Stimulated activated CD4-positive, alpha-beta T cell treated with anti-CD3 and anti-CD28 coated beads, Interleukin-2, amount 100 ng/mL, for 24 hours (primary cell): ENCODE measurements around the gene FDX2.

Experiments
- DNase-seq, 2 donors: peaks; one replicate each; pipeline ENCODE4 v3.0.0-alpha.2; 2020

Gene FDX2

DNA sequence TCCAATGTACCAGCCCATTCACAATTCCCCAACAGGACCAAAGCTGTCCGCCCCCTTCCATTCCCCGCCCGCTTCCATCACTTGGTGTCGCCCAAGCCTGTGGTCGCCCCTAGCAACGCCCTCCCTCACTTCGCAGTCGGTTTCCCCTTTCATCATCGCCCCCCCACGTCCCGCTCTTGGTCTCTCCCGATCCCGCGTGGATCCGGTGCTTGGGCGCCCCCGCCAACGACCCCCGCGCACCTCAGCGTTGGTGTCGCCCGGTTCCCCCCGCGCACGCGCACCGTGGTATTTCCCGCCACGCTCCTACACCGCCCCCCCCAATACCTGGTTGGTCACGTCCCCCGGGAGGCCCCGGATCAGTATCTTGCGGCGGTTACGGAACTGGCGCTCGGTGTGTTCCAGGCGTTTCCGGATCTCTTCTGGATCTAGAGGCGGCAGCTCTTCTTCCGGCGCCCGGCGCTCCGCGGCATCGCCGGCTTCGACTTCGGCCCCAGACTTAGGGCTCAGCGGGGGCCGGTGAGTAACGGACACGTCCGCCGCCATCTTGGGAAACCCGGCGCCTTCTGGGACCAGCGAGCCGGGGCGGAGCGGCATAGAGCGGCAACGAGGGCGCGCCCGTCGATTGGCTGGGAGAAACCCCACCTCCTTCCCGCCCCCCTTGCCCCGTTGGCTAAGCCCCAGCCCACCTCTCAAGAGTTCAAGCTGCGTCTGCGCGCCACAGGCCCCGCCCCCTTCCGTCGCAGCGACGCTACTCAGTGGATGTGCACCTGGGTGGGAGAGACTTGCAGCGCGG is 17.3 kb upstream of the FDX2 start, which contains the start of gene RAVER1:
TSS of gene RAVER1 (minus strand) at position 565 of the 793 bp plus-strand sequence. CDS start at position 543, 22 bp downstream.
- DNase-seq, result peak; percentile 98 to 99

GRCh38 chr19:10332158-10332964 is 16.5 kb upstream of the FDX2 start:
- no peak for DNase-seq

GRCh38 chr19:10329555-10329954 is 13.7 kb upstream of the FDX2 start:
- no peak for DNase-seq

GRCh38 chr19:10328558-10329429 is 13.0 kb upstream of the FDX2 start:
- DNase-seq, result no peak

DNA sequence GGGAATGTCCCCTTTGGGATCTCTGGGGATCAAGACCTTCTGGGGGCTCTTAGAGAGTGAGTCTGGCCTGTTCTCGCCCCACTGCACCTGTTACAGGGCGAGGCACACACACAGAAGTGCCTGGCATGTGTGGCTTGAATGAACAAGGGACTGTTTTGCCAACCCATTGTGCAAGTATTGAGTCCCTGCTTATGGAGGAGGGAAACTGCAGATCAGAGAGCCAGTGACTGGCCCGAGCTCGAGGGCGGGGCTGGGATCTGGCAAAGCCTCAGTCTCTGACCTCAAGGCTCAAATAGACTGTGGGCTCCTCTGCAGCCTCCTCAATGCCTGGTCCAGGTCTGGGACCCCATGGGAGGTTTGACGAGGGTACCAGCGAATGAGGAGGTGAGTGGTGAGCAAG is 12.0 kb upstream of the FDX2 start:
- no peak for DNase-seq

DNA sequence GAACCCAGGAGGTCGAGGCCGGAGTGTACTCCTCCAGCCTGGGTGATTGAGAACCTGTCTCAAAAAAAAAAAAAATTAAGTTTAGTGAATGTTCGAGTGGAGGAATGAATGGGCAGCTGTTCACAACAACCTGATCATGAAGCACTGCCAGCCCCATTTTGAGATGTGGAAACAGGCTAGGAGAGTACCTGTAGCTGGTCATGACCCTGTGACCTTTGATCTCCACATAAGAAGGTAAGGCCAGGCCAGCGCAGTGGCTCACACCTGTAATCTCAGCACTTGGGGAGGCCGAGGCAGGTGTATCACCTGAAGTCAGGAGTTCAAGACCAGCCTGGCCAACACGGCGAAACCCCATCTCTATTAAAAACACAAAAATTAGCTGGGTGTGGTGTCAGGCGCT is 9.9 kb upstream of the FDX2 start:
- DNase-seq, result no peak

DNA sequence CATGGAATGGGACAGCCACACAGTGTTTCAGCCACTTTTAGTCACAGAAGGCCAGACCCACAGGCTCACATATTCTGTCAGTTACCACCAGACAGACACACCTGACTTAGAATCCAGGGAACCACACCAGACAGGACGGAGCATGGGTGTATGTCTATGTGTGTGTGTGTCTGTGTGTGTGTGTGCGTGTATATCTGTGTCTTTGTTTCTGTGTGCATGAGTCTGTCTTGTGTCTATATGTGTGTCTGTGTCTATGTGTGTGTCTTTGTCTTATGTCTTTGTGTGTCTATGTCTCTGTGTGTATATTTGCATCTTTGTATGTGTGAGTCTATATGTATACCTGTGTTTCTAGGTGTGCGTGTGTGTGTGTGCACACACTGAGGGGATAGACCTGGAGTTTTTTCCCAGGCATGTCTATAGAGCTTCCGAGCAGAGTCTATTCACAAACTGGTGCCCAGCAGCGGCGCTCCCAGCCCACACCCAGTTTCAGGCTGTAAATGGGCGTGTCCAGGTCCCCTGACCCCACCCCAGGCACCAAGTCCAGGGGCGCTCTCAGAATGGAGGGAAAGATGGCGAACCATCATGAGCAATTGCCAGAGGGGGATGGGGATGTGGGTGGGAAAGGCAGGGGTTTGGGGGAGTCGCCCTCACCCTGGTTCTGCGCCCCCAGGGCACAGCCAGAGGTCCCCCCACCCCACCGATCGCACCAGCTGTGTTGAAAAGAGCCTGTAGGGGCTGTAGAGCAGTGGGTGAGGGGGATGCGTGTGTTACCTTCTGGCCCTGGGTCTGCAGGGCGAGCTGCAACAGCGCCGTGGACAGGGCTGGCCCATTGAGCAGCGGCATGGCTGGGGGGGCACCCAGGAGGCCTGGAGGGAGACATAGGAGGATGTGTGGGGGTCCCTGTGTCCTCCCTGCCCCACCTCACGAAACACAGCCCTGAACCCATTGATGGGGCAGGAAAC is 6.3 kb upstream of the FDX2 start:
- no peak for DNase-seq

DNA sequence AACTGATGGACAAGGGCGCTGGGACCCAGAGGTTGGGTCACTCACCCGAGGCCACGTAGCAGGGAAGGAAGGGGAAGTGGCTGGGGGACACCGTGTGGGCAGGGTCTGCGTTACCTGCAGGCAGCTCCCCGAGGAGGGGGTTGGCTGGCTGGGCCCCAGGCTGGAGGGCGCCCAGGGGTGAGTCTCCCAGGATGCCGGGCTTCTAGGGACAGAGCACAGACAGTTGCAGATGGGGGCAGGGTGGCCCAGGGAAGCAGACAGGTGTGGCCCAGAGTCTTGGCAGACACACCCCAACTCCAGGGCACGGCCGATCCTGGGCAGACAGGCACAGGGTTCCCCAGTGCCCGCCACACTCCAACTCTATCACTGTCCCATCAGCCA is 5.6 kb upstream of the FDX2 start:
- no peak for DNase-seq

- no peak for DNase-seq
Observed at GRCh38 chr19:10320602-10321416, 5.0 kb upstream of the FDX2 start.

GRCh38 chr19:10318807-10319682 is 3.2 kb upstream of the FDX2 start:
- DNase-seq, result no peak

- DNase-seq, result no peak
Observed at GRCh38 chr19:10317857-10318462, 2.1 kb upstream of the FDX2 start.

DNA sequence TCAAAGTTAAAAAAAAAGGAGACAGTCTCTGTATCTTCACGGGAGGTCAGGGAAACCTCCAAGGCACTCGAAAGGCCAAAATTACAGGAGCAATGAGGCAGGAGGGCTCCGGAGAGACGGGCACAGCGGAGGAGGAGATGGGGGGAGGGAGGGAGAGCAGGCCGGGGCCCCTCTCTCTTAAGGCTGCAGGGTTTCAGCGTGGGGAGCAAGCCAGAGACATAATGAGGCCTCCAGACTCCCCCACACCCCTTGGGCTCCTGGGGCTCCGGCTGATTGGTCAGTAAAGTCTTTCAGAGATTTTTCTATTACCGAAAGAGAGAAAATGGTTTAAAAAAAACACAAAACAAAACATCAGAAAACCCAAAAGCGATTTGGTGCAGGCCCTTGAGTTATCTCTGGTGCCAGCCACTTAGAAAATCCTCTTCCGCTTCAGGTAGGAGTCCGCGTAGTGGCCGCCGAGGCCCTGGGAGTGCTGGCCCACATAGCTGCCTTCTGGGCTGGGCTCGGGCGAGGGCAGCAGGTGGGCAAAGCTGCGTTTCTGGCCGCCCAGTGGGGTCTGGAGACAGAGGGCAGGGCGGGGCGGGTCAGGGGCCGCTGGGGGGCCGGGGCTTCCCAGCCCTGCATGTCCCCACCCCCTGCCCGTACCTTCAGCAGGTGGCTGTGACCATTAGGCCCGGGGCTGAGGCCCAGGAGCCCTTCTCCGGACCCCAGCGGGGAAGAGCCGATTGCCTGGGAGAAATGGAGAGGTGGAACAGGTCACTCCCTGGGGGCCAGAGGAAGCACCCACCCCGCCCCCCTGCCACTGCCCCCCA is 1.4 kb upstream of the FDX2 start:
- no peak for DNase-seq

- no peak for DNase-seq
Observed at GRCh38 chr19:10316229-10317044, 622 bp upstream of the FDX2 start.

DNA sequence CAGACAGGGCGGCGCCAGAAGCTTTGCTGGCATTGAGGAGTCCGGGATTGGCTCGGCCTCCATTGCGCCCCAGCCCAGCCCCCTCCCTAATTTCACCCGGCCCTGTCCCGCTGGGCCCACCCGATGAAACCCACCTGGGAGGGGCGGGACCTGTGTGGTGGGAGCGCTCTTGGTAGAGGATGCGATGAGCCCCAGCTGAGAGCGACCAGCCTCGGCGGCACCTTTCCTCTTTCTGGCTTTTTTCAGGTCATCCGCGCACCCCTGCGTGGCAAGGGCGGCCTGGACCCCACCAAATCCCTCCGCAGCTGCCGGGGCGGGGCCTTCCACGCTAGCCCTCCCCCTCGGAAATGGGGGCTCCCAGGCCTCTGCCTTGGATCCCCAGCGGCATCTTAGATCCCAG is 6.4 kb downstream of the FDX2 start, which contains the start of gene ZGLP1:
TSS of gene ZGLP1 (minus strand) at position 393 of the 400 bp plus-strand sequence.
- no peak for DNase-seq

DNA sequence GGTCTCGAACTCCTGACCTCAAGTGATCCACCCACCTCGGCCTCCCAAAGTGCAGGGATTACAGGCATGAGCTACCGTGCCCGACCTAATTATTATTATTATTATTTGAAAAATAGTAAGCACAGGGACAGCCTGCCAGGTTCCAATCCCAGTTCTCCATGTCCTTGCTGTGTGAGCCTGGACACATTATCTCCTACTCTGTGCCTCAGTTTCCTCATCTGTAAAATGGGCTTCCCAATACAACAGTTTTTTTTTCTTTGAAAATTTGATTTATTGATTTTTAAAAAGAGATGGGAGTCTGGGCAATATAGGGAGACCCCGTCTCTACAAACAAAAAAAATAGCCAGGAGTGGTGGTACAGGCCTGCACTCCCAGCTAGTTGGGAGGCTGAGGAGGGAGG is 9.5 kb downstream of the FDX2 start:
- no peak for DNase-seq

DNA sequence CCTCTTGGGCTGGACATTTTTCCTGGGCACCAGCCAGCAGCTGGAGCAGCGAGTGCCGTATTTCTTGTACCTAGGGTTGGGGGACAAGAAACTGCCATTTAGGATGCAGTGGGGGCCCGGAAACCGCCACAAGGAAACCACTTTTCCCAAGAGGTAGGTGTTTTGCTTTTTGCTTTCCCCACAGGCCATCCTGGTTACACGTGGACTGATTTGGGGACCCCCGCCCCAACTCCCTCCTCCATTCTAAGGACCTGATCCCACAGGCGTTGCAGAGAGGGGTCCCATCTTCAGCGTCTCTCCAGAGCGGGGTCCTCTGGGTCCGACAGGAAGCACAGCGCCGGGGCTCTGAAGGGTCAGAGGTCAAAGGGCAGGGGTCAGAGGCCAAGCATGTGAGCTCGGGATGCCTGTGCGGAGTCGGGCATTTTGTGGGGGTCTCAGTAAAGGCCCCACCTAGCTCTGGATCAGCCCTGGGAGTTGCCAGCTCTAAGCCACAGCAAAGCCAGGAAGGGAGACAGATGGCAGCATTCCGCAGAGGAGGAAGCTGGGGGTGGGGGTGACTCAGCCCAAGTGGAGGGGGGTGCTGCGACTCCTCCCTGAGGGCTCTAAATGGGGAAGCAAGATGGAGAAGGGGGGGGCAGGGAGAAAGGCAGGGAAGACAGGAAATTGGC is 10.5 kb downstream of the FDX2 start:
- DNase-seq, result no peak
